ENCODE measurements around the gene AP5B1.

AP5B1 gene

DNA sequence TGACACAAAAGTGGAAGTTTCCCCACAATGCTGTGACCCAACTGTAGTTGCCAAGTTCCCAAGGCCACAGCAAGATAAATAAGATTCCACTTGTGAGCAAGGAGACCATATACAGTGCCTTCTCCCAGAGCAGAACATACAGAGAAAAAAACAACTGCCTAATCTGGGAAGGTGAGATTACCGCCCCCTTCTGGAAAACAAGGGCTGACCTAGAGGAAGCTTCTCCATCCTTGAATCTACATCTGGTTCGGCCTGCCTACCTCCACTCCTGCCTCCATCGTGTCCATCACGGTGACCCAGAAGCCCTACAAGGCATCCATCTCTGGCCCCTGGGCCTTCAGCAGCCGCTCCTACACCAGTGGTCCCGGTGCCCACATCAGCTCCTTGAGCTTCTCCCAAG, 54.1 kb downstream of the AP5B1 start:
- Mint-ChIP-seq H3K4me3 (no peak overlapping the region), H3K4me1 (no peaks in the 10 kb centered on the region), H3K9me3 (no peaks in the 10 kb centered on the region), H3K36me3 (no peaks in the 10 kb centered on the region), H3K27ac (no peak overlapping the region)
- DNase-seq (ENCODE audit: low spot score in 2 of 2) (no peak), ATAC-seq (no peak)
